CD4-positive, alpha-beta T cell treated with Interleukin-1 beta for 1 hour (primary cell): ENCODE data around the gene FOCAD.
A peak's percentile ranks its signal among the peaks of the same experiment; 100 is the strongest.
"Not testable (repeated sequence)": the region's sequence is repeated elsewhere in the genome, so short reads cannot be mapped to it uniquely, and the experiment has no call there.

Experiments used
- DNase-seq, 2 donors: peaks; one replicate each; pipeline ENCODE4 v3.0.0-alpha.2; 2020 to 2022

The FOCAD gene

DNA sequence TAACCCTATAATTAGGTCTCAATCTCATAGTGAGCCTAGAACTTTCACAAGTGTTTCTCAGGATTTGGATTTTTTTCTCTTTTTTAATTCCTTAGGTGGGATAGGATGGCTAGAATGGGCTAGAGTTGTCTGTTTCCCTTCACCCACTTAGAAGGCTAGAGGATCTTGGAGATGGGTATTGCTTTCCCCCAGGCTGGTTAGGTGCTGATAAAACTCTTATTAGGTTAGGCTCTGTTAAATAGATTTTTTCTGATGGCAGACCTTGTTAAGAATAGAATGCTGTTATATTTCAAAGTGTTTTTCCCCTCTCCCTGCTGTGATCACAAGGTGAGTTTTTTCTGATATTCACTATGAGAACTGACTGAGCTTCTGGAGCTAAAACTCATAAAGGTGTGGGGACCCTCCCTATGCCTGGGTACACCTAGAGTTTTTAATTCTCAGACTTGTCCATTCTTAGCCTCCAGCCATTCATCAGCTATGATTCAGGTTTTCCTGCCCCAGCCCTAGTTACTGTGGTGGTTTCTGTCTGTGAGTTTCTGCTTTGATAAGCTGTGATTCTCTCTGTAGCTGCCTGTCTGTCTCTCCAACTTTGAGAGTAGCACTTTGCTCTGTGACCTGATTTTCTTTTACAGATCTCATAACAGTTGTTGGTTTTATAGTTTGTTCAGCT is 215.0 kb downstream of the FOCAD start:
- DNase-seq: no peak

DNA sequence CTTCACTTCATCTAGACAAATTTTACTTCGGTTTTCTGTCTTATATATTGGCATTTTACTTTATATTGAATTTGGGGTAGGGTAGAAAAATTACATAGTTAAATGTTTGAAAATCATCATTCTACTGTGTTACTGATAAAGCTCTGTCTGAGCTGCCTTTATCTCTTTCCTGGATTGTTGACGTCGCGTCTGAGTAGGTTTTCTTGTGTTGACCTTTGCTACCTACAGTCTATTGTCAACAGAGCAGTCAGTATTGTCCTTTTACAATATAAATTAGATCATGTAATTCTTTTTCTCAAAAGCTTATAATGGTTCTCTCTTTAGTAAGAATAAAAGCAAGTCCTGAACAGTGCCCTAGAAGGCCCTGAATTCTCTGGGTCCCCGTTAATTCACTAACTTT is 219.2 kb downstream of the FOCAD start:
- DNase-seq: no peak

DNA sequence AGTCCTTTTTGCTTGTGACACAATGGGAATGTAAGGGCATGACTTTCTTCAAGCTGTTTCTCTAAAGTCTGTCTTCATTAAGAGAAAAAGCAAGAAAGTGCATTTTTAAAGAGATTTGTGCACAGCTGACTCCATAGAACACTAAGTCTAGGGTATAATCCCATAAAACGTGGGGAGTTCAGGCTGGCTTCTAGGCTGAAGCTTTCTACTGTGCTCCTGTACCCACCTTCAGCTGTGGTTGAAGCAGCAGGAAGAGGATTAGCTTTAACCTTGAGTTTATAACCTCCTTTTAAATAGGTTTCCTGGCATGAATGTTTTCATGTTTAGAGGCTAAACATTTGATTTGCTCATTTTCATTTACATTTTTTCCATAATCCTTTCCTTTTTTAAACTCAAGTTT is 220.9 kb downstream of the FOCAD start:
- no peak for DNase-seq

DNA sequence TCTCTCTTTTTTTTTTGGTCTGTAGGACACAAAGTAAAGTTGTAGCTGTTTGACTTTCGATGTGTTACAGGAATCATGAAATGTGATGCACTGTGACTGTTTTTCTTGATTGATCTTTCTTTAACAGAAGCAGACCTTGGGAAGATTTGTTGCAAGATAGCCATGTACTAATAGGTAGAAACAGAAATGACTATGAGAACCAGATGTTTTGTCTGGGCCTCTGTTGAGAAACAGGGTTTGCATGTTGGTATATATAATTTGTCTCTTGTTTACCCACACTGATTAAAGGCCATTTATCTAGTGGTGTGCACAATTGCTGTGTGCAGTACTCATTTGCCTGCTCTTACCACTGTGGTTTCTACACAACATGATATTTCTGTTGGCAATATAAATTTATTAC is 222.3 kb downstream of the FOCAD start:
- no peak for DNase-seq

DNA sequence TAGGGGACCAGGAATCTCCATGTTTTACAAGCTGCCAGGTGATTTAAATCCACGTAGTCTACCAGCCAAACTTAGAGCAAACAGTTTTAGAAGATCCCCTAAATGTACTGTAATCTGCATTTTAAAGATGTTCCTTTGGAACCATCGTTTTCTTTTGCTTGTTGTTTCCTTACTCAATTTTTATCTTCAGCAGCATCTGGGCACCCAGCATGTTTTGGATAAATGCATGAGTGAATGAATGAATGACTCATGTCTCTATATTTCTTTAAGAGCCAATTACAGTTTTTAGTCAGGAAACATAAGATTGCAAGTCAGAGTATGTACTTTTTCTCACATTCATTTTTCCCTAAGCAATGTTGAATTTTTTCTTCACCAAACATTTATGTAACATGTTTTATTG is 224.4 kb downstream of the FOCAD start:
- DNase-seq: no peak

DNA sequence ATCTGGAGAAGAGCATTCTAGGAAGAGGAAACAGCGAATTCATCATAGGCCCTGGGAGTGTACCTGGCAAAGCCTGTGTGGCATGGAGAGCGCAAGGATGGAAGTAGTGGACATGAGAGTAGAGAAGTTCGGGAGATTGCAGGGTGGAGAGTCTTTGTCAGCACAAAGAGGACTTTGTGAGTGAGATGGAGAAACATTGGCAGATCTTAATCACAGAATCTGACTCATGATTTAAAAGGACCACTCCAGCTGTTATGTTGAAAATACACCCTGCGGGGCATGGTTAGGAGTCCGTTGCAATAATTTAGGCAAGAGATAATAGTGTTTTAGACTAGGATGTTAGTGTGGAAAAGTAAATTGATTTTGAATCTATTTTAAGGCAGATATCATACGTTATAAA is 230.5 kb downstream of the FOCAD start:
- DNase-seq: no peak

DNA sequence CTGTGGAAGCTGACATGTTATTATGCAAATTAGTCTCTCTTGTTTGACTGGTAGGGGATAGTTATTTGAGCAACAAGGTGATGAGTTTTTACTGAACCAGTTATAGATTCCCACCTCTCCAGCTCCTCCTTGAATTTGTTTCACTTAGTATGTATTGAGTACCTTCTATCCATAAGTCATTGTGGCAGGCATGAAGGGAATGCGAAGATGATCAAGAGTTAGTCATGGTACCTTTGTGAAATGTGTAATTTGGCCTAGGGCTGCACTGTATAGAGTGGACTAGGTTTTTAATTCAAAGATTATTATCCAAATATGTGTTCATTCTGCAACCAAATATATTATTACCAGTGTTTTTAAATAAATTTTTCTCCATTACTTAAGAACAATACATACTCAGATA is 237.3 kb downstream of the FOCAD start:
- no peak for DNase-seq

DNA sequence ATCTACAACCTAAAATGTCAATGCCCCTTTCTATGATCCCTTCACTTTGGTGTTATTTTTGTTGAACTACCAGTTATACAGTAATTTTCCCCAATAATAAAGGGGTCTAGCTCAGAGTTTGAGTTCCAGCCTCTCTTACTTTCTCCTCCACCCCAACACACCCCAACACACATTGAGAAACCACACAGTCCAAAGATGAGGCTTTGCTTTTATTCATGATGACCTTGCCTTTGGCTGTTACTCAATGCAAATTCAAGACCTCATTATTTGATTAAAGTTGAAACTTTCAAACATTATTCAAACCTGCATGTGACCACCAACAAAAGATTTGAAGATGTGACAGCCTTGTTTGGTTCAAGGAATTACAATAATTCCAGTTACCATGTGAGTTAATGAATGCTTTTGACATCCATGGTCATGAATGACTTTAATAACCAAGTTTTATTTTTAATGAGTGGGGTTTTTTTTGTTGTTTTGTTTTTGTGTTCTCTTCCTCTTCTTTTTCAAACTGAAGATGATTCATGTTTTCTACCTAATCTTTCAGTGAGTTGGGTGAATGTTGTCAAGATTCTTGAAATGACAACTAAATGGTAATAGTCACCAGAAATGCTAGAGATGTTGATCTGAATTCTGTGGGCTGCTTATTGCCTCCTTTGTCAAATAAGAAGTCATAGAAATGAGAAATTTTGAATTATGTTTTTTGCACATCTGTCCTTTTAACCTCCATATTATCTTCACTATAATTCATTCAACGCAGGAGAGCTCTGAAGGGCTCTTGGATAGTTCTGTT is 241.4 kb downstream of the FOCAD start:
- DNase-seq: no peak

DNA sequence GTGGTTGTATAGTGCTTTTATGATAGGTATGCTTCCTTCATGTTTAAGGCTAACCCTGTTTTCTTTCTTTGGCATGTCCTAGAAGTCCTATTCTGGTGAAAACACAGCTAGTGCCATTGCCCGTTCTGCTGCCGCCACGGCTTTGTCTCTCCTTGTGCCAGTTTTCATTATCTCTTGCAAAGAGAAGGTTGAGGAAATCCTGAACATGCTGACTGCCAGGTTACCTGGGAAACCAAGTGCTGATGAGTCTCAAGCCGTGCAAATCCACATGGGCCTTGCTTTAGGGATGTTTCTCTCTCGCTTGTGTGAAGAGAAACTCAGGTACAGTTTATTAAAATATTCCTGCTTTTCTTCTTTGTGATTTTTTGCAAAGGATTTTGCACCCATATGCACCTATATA is 245.2 kb downstream of the FOCAD start:
- DNase-seq: no peak

DNA sequence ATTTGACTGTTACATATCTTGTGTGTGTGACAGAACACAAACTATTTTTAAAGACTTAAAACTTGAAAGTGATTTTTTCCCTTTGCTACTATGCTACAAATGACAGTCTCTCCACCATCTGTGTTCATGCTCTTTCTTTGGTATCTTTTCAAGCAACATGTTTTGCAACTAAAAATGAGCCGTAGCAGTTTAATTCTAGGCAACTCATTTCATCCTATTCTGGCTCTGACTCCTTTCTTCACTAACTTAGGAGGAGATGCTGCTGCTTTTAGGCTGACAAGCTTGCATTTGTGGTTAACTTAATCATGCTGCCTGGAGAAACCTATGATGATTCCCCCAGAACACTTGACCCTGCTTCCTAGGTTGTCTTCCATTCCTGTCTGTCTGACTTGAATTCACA is 246.8 kb downstream of the FOCAD start:
- no peak for DNase-seq

DNA sequence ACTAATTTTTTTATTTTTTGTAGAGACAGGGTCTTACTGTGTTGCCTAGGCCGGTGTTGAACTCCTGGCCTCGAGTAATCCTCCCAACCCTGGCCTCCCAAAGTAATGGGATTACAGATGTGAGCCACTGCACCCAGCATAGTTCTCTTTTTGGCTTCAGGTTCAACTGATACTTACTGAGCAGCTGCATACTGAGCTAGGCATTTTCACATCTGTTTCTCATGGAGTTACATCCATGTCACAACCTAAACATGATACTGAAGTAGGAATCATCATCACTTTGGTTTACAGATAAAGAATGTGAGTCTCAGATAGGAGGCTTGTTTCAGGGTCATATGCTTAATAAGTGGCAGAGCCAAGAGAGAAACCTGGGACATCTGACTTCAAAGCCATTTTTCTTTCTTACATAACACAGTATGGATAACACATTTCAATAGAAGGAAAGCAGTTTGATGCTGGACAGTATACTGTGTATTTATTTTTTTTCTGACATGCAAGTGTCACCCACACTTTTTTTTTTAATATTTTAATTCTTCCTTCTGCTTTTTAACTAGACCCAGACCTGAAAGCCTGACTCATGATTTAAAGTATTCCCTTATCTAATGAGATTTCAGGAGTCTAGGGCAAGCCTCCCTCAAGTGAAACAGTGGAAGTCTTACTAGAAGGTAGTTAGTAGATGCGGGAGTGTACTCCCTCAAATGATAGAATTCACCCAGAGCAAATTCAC is 256.6 kb downstream of the FOCAD start:
- no peak for DNase-seq

DNA sequence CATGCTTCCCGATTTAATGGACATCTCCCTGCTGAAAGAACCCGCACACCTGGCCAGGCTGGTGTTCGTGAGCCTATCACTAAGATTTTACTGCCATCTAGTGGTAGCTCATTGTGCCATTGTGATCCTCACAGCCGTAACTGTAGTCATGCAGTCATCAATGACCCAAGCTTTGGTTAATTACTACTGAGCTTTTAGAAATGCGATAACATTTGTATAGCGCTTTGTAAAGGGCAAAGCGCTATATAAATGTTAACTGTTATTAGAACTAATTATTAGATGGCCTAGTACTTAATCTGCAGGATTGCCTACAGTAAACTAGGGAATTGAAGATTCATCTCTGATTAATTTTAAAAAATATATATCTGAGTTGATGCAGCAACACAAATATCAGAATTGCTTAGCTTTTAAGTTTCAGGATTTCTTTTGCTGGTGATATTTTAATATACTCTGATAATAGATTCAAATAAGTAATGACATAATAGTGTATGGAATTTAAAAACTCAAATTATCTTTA is 257.2 kb downstream of the FOCAD start:
- peak; percentile 51 to 77 for DNase-seq

DNA sequence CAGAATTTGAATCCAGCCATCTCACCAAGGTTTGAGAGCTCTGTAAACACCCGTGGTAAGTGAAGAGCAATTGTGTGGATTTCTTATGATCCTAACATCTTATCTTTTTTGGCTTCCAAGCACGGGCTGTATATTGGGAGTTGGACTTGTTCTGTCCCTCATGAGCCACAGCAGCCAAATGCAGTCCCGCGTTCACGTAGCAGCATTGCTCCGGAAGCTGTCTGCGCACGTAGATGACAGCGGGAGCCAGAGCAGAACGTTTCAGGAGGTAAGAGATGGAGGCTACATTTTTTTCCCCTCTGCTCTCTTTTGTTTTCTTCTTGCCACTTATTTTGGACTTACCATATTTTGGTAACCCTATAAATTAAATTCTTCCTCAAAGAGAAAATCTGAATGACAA is 260.4 kb downstream of the FOCAD start:
- DNase-seq: no peak

DNA sequence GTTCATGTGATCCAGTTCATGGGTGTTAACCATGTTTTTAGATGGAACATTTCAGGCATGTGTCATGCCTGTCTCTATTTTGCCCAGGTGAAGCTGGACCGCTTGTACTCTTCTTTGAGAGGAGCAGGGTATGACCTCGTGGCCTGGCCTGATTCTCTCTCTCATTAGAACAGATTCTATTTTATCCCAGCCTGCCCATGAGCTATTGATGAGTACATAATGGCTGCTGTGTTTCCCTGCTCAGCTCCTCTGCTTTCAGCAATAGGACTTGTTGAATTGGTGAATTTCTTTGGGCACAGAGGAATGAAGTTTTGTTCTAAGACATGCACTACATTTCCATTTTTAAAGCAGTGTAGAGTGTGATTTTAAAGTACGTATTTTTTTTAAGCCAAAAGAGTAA is 261.2 kb downstream of the FOCAD start:
- DNase-seq: no peak

DNA sequence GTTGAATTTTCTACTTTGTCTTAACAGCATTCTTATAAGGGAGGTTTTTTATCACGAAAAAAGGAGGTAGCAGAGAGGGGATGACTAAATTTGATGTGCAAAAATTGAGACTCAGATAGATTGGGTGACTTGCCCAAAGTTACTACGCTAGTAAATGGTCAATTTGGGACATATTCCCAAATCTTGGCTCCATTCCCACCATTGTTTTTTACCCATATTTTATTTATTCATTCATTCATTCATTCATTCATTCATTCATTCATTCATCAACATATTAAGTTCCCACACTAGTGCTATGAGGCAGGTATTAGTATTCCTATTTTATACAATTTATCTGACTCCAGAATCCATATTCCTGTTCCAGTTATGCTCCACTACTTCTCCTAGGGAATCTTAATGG is 261.8 kb downstream of the FOCAD start:
- DNase-seq: no peak

DNA sequence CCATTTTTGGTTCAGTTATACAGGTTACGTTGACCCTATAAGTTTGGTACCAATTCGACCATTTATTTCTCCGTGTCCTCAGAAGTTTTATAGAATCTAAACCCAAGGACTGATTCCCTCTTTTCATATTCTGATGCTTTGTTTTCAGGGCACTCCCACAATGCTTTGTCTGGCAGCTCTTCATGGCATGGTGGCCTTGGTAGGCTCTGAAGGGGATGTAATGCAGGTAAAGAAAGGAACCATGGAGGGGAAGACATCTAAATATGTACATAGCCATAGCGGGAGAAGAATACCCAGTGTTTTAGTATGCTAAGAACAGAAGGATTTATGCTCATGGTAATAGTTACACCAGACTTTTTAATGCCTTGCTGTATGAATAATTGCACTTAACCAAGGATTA is 264.6 kb downstream of the FOCAD start:
- DNase-seq: no peak

DNA sequence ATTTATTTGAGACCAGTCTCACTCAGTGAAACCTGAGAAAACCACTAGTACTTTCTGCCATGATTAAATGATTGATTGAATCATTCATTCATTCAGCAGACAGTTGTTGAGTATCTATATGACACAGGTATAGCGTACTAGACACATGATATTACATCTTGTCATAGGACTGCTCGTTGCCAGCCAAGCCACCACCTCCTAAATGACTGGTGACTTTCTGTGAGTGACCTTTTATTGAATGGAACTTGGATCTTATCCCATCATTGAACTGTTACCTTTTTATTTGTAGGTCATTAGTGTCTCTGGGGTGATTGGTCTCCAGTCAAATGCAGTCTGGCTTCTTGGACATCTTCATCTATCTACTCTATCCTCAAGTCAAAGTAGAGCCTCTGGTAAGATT is 266.6 kb downstream of the FOCAD start:
- DNase-seq: no peak

DNA sequence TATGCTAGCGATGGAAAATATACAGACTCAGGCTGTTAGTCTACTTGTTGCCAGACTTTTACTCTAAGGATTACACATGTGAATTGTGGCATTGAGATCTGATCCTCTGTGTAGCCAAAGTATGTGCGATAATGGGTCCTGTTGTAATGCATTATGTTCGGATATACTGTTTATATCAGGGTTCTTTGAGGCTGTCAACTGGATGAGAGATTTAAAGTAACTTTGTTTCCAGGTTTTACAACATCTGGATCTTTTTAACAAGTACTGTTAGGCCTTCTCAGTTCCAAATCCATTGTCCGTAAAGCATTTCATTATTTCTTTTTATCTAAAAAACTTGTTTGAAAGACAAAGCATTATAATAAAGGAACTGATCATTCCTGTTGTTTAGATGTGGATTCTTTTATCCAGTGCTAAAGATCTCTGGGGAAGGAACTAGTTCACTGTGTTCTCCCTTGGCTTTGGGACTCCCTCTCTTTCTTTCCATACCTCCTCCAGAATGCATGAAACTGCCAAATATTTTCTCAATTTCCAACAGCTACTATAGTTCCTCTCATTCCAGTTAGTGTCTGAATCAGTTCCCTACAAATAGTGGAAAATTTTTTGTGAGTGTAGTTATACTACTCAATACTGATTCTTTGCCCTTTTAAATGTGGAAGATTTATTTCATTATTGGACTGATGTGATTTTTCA is 278.6 kb downstream of the FOCAD start:
- no peak for DNase-seq

DNA sequence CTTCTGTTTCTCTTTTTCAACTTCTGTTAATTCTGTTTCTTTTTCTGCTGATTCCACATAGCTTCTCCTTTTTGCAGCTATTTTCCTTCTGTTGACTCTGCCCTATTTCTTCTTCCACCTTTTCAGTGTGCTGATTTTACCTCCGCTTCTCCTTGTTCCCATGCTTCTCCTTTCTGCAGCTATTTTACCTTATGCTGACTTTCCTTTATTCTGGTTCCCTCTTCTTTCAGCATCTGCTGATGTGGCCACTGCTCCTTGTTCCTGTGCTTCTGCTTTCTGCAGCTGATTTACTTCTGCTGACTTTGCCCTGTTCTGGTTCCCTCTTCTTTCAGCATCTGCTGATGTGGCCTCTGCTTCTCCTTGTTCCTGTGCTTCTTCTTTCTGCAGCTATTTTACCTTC is 288.6 kb downstream of the FOCAD start:
- DNase-seq: no peak

DNA sequence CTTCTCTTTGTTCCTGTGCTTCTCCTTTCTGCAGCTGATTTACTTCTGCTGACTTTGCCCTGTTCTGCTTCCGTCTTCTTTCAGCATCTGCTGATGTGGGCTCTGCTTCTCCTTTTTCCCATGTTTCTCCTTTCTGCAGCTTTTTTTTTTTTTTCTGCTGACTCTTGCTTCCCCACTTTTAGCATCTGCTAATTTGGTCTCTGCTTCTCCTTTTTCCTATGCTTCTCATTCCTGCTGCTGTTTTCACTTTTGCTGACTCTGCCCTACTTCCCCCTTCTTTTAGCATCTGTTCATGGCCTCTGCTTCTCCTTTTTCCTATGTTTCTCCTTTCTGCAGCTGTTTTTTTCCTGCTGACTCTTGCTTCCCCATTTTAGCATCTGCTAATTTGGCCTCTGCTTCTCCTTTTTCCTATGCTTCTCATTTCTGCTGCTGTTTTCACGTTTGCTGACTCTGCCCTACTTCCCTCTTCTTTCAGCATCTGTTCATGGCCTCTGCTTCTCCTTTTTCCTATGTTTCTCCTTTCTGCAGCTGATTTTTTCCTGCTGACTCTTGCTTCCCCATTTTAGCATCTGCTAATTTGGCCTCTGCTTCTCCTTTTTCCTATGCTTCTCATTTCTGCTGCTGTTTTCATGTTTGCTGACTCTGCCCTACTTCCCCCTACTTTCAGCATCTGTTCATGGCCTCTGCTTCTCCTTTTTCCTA is 289.3 kb downstream of the FOCAD start:
- DNase-seq: not testable (repeated sequence)

DNA sequence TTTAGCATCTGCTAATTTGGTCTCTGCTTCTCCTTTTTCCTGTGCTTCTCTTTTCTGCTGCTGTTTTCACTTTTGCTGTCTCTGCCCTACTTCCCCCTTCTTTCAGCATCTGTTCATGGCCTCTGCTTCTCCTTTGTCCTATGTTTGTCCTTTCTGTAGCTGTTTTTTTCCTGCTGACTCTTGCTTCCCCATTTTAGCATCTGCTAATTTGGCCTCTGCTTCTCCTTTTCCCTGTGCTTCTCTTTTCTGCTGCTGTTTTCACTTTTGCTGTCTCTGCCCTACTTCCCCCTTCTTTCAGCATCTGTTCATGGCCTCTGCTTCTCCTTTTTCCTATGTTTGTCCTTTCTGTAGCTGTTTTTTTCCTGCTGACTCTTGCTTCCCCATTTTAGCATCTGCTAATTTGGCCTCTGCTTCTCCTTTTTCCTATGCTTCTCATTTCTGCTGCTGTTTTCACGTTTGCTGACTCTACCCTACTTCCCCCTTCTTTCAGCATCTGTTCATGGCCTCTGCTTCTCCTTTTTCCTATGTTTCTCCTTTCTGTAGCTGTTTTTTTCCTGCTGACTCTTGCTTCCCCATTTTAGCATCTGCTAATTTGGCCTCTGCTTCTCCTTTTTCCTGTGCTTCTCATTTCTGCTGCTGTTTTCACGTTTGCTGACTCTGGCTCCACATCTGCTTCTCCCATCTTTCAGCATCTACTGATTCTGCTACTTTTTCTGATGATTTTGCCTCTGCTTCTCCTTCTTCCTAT is 290.3 kb downstream of the FOCAD start:
- DNase-seq: not testable (repeated sequence)

DNA sequence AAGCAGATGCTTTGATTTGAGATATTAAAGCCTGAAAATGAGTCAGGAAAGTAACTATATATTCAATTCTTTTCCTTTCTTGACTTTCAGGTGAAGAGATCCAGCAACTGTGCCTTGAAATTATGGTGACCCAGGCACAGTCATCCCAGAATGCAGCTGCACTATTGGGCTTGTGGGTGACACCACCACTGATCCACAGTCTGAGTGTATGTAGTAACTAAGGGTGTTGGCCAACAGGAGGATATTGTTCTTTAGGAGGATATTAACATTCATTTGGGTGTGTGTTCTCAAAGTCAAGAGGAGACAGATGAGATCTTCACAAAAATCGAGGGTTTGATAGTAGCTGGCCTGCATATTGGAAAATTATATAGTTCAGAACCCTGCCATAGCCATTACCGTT is 294.2 kb downstream of the FOCAD start:
- DNase-seq: no peak
